AG10803 (cell line): ENCODE data around the gene ADNP2.
A peak's percentile ranks its signal among the peaks of the same experiment; 100 is the strongest.

Experiments
- DNase-seq: peaks from one replicate; pipeline ENCODE4 v3.0.0; 2010; ENCODE audit warnings: low read depth
- H3K4me3 ChIP-seq: 2 replicates; pipeline ENCODE4 v1.5.1; 2011; ENCODE audit warnings: mild to moderate bottlenecking, low read length, control low read depth
- TF ChIP-seq, protein P1 (sequence below): conservative IDR thresholded peaks from 2 replicates; pipeline ENCODE4 v1.5.1; 2011; ENCODE audit warnings: mild to moderate bottlenecking, low read length, control low read depth, inconsistent platforms

ADNP2 gene

DNA sequence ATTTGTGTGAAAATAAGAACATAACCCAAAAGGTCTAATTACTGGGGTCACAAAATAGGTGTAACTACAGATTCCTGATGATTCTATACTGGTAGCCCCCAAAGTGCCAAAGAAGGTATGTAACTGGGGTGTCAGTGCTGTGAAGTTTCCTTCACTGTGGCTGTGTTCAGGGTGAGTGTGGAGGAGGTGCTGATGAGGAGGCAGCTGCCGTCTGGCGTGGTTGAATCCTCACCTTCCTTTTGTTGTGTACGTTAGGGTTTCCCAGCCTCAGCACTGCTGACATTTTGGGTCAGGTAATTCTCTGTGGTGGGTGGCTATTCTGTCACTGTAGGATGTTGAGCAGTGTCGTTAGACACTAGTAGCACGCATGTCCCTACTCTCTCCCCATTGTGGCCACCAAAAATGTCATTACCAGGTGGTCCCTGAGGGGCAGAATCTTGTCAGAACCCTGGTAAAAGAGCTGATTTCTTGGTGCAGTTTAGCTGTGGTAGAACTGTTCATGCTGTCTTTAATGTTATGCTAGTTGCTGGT, 31.5 kb downstream of the ADNP2 start:
- no peak overlapping the region for H3K4me3 ChIP-seq
- no peak for DNase-seq
- TF ChIP-seq, protein P1, sequence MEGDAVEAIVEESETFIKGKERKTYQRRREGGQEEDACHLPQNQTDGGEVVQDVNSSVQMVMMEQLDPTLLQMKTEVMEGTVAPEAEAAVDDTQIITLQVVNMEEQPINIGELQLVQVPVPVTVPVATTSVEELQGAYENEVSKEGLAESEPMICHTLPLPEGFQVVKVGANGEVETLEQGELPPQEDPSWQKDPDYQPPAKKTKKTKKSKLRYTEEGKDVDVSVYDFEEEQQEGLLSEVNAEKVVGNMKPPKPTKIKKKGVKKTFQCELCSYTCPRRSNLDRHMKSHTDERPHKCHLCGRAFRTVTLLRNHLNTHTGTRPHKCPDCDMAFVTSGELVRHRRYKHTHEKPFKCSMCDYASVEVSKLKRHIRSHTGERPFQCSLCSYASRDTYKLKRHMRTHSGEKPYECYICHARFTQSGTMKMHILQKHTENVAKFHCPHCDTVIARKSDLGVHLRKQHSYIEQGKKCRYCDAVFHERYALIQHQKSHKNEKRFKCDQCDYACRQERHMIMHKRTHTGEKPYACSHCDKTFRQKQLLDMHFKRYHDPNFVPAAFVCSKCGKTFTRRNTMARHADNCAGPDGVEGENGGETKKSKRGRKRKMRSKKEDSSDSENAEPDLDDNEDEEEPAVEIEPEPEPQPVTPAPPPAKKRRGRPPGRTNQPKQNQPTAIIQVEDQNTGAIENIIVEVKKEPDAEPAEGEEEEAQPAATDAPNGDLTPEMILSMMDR, result no peak

DNA sequence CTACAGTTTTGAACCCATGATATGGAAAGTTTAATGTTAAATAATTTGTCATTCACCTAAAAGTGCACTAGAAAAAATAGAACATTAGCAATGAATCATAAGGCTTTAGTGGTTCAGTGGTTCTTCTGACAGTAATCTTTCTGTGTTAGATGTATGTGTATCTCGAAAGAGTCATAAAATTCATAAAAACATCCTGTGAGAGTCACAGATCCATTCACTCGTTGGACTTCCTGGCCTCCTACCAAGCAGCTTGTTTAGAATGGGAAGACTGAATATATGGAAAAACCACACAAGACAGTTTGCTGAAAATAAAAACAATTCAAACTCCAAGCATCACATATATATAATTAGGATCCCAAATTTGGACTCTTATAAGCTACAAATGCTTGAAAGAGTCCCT, 34.8 kb downstream of the ADNP2 start:
- no peak for DNase-seq
- TF ChIP-seq, protein P1, result no peak
- H3K4me3 ChIP-seq, result no peak overlapping the region

DNA sequence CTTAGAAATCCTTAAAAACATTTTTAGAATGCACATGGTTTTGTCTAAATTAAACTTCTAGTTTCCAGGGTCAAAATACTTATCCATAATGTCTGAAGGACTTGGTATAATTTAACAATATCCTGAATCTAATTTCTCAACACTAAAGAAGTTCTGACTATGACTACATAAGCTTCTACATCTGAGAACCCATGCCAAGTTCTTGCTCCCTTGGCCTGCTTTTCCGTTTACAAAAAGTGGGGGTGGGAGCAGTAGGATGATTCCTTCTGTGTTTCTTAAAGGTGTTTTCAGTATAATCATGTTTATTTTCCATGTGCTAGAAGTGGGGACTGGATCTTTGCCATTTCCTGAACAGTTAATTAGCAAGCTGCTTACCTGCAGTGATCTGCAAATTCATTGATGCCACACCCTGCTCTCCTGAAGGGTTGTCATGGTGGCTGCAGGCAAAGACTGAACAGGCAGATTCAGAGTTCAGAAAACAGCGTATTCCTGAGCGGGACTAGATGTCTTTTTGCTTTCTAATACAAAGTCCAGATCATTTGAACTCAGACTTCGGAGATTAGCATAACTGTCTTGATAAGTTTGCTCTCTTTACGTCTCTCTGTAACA, 36.2 kb downstream of the ADNP2 start:
- H3K4me3 ChIP-seq, result no peak overlapping the region
- no peak for DNase-seq
- TF ChIP-seq, protein P1, result no peak

DNA sequence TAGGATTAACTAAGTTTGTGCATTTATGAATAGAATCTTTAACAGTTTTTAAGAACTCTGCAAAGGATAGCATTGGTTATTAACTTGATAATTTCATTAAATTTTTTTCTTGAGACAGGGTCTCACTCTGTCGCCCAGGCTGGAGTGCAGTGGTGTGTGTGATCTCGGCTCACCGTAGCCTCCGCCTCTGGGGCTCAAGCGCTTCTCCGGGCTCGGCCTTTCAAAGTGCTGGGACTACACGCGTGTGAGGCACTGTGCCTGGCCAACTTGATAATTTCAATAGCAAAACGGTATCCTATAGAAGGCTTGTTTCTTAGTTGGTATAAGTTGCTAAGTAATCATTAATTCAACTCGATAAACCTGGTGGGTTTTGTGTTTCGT, 38.0 kb downstream of the ADNP2 start:
- peak overlapping the region; percentile 83 for H3K4me3 ChIP-seq
- TF ChIP-seq, protein P1, result no peak
- no peak for DNase-seq

DNA sequence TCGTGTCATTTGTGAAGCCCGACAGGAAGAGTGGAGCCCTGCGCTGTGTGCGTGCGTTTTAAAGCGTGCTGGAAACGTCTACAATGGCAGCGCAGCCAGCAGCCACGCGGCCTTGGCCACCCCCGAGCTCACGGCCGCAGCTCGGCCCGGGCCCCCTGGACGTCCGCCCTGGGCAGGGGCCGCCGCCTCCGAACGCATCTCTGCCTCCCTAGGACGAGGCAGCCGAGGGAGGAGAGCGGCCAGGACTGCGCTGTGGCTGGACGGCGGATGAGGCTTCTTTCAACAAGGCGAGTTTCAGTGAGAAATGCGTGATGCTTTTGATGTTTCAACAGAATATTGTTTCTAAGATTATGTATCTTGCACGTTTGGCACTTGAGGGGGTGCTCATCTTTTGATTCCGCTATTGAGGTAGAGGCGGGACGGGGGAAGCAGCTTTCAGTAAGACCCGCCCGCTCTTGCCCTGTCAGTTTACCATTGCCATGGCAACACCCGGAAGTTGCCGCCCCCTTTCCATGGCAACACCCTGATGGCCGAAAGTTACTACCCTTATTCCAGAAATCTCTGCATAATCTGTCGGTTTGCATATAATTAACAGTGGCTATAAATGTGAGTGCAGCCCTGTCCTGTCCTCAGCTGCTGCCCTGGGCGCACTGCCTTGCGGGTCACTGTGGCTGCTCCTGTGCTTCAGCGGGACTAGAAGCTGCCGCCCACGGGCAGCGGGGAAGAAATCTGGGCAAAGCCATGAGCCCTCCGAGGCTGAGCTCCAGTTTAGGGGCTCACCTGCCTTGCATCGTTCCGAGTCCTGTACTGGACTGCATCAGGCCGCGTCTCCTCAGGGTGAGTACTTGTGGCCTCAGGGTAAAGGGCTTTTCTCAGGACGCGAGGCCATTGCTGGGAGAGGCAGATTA, 38.6 kb downstream of the ADNP2 start:
- TF ChIP-seq, protein P1, result no peak
- DNase-seq, result peak; percentile 73
- H3K4me3 ChIP-seq, result peak overlapping the region; percentile 83

DNA sequence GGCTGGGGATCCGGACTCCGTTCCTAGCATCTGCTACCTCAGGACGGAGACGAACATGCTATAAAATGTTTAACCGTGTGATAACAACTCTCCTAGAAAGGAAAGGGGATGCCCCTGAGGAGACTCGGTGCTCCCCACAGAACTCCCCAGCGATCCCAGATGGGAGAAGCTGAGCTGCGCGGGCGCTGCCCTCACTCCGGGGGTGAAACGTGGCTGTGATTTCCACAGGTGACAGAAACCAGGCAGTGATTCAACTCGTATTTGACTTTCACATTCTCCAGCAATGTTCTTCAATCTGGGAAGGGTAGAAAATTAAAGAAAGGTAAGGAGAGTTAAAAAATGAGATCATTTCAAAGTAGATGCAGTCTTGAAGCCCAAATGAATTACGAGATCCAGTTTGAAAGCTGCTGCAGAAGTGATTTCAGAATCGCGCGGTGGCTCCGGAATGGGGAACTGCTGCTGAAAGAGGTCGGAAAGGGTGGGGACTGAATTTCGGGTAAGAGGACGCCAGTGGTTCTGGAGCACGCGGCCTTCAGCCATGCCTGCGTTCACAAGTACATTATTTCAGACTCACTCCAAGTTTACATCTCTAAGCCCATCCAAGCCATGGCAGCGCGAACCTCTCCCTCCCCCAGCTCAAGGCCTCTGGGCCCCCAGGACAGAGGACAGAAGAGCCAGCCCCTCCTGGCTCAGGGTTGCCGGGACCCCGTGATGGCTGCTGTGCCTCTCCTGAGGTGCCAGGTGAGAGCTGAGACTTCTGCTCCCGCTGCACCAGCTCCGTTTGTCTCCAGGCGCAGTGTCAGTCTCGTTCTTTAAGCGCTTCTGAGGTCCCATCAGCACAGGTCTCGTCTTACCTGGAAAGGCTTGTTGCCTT, 39.5 kb downstream of the ADNP2 start:
- DNase-seq, result no peak
- TF ChIP-seq, protein P1, result no peak
- H3K4me3 ChIP-seq, result peak overlapping the region; percentile 83
